Uterus (tissue), 4 donors: Measurements from ENCODE around the gene RPL19. TPM values are rescaled to one million over a fixed set of nuclear protein-coding genes. Genes with fewer than 3 reads are reported as not detected.
A peak's percentile ranks its signal among the peaks of the same experiment; 100 is the strongest.

Experiments
- DNase-seq, 2 donors: peaks; one replicate each; pipeline ENCODE4 v3.0.0-alpha.2; 2019 to 2020
- H3K27ac ChIP-seq, 2 donors: fragments of 200-600 bp; sonication (generic); 1 replicate in 1 of 2; 2 replicates in 1 of 2; pipeline ENCODE4 v1.5.1; 2016 to 2018
- H3K27me3 ChIP-seq, 2 donors: fragments of 200-600 bp; sonication (generic); one replicate each; pipeline ENCODE4 v1.5.1; 2018 to 2019; ENCODE audit warnings: control low read depth in 1 of 2
- H3K36me3 ChIP-seq, 2 donors: fragments of 200-600 bp; sonication (generic); one replicate each; pipeline ENCODE4 v1.5.1; 2019; ENCODE audit warnings: control low read depth in 1 of 2
- H3K4me1 ChIP-seq, 2 donors: fragments of 200-600 bp; sonication (generic); one replicate each; pipeline ENCODE4 v1.5.1; 2018 to 2019; ENCODE audit warnings: control low read depth in 1 of 2
- H3K4me3 ChIP-seq, 2 donors: fragments of 200-600 bp; sonication (generic); 1 replicate in 1 of 2; 2 replicates in 1 of 2; pipeline ENCODE4 v1.5.1; 2018 to 2019; ENCODE audit warnings: mild to moderate bottlenecking in 1 of 2
- H3K9me3 ChIP-seq, 2 donors: fragments of 200-600 bp; sonication (generic); one replicate each; pipeline ENCODE4 v1.5.1; 2019; ENCODE audit warnings: control low read depth in 1 of 2
- CTCF ChIP-seq, 4 experiments: fragments of 200-600 bp in 2 of 4; fragments of 450-650 bp in 2 of 4; sonication (generic) in 2 of 4; IDR thresholded peaks; one replicate each; pipeline ENCODE4 v1.5.1; 2016 to 2019; ENCODE audit warnings: antibody characterized with exemption in 4 of 4, mild to moderate bottlenecking in 2 of 4, moderate library complexity in 1 of 4
- POLR2A ChIP-seq, 2 donors: fragments of 450-650 bp; IDR thresholded peaks; one replicate each; pipeline ENCODE4 v1.6.1; 2016; ENCODE audit warnings: antibody characterized with exemption in 2 of 2, mild to moderate bottlenecking in 1 of 2, moderate library complexity in 1 of 2
- intact Hi-C: fragments of 100-400 bp; cut with DNase I; formaldehyde crosslinking; loops from one replicate; pipeline ENCODE4 v1.15.1; 2023; ENCODE audit warnings: low total_unique reads
- total RNA-seq, 4 donors: library from RNA; depleted of rRNA in 3 of 4; stranded (reverse); fragments of >200 nt in 3 of 4; gene quantifications; one replicate each; pipeline versions ENCODE4 v1.1.0 to v1.2.4, GENCODE V29; 2014 to 2023
- donor health status: DM: yes; HTN: yes; CAD: no.

The RPL19 gene
- total RNA-seq, 4 donors from 2014 or later, result 1,469 to 5,936 (median 3,528) TPM

GRCh38 chr17:39153599-39154051 is 46.5 kb upstream of the RPL19 start:
- Histone ChIP-seq H3K27ac (peak overlapping the region; percentile 96 to 99), H3K36me3 (no peaks in the 10 kb centered on the region), H3K9me3 (no peaks in the 10 kb centered on the region), H3K4me1 (no peaks in the 10 kb centered on the region), H3K4me3 (peak overlapping the region; percentile 87 to 92), H3K27me3 (no peaks in the 10 kb centered on the region)
- peak in 3 of 4 experiments; percentile 12 to 38 (median 25) for TF ChIP-seq CTCF (IDR thresholded peaks at IDR 0.05)
- TF ChIP-seq POLR2A (IDR thresholded peaks at IDR 0.05), result peak; percentile 33 to 54
- intact Hi-C loops, result loop anchor here (2.0 kb wide), 1 partner anchor 171 kb away; no protein-coding TSS in a partner anchor
- peak; percentile 93 to 95 for DNase-seq

- H3K4me3 ChIP-seq, result no peak overlapping the region
- no peaks in the 10 kb centered on the region for H3K4me1 ChIP-seq
- intact Hi-C loops, result no loop called here
- no peaks in the 10 kb centered on the region for H3K36me3 ChIP-seq
- no peak for DNase-seq
- no peaks in the 10 kb centered on the region for H3K9me3 ChIP-seq
- H3K27me3 ChIP-seq, result no peaks in the 10 kb centered on the region
- TF ChIP-seq CTCF (IDR thresholded peaks at IDR 0.05) (no peak), POLR2A (IDR thresholded peaks at IDR 0.05) (no peak)
- no peak overlapping the region for H3K27ac ChIP-seq
These were observed 44.4 kb upstream of the RPL19 start for GRCh38 chr17:39155654-39156053.

GRCh38 chr17:39156491-39156890 is 43.6 kb upstream of the RPL19 start:
- no peaks in the 10 kb centered on the region for H3K4me1 ChIP-seq
- no peaks in the 10 kb centered on the region for H3K36me3 ChIP-seq
- H3K27ac ChIP-seq, result no peak overlapping the region
- no peaks in the 10 kb centered on the region for H3K9me3 ChIP-seq
- H3K27me3 ChIP-seq, result no peaks in the 10 kb centered on the region
- H3K4me3 ChIP-seq, result no peak overlapping the region
- no peak for DNase-seq
- TF ChIP-seq POLR2A (IDR thresholded peaks at IDR 0.05) (no peak), CTCF (IDR thresholded peaks at IDR 0.05) (no peak)
- intact Hi-C loops, result no loop called here

- no peak for TF ChIP-seq CTCF (IDR thresholded peaks at IDR 0.05)
- TF ChIP-seq POLR2A (IDR thresholded peaks at IDR 0.05), result no peak
- intact Hi-C loops, result no loop called here
These were observed 41.5 kb upstream of the RPL19 start for GRCh38 chr17:39158623-39159022.

GRCh38 chr17:39161962-39162361 is 38.1 kb upstream of the RPL19 start:
- H3K4me1 ChIP-seq, result no peaks in the 10 kb centered on the region
- H3K4me3 ChIP-seq, result no peak overlapping the region
- H3K9me3 ChIP-seq, result no peaks in the 10 kb centered on the region
- no peak for DNase-seq
- intact Hi-C loops, result no loop called here
- H3K27ac ChIP-seq, result no peak overlapping the region
- no peaks in the 10 kb centered on the region for H3K27me3 ChIP-seq
- TF ChIP-seq POLR2A (IDR thresholded peaks at IDR 0.05) (no peak), CTCF (IDR thresholded peaks at IDR 0.05) (no peak)
- H3K36me3 ChIP-seq, result no peaks in the 10 kb centered on the region

More at GRCh38 chr17:39158623-39159022, 41.5 kb upstream of the RPL19 start:
- Histone ChIP-seq H3K9me3 (no peaks in the 10 kb centered on the region), H3K36me3 (no peaks in the 10 kb centered on the region), H3K27ac (no peak overlapping the region), H3K27me3 (no peaks in the 10 kb centered on the region), H3K4me1 (no peaks in the 10 kb centered on the region), H3K4me3 (no peak overlapping the region)
- no peak for DNase-seq
